ENCODE measurements around the gene NXPH3. TPM values are rescaled to one million over a fixed set of nuclear protein-coding genes. Genes with fewer than 3 reads are reported as not detected.

NXPH3 gene
- total and polyA plus RNA-seq, 2 of the 13 experiments (the other 11 are each of a cell fraction or from before 2014, with no cell fraction given), result 0.04 to 0.58 TPM

DNA sequence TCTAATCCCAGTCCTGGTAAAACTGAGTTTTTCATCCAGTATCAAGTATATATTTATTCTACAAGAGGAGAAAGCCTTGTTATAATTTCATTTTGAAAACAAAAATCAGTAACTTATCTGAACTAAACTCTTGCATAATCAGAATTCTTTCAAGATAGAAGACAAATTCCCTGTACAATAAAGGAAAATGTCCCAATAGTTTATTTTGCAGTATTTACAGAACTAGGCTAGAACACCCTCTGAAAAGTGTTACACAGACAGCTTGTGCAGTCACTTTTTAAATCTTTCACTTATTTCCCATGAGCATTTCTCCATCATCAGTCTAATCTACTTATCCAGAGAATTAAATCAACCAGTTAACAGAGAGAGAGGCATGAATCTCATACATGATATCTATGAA lies 53.8 kb downstream of the NXPH3 start:
- Histone ChIP-seq H3K27ac (ENCODE audit: extremely low read length, insufficient read depth, low read length) (no peak overlapping the region), H2AFZ (ENCODE audit: low read length) (no peak overlapping the region), H3K4me3 (replicated peaks in 1 of 3; ENCODE audit: insufficient read depth in 1 of 3, low read depth in 2 of 3, low read length in 3 of 3) (no peak overlapping the region), H3K9ac (ENCODE audit: insufficient read depth, low read depth, low read length) (no peak overlapping the region), H3K9me3 (ENCODE audit: low read length) (no peaks in the 10 kb centered on the region), H4K20me1 (ENCODE audit: insufficient read depth, low read length) (peaks cover 5% of the 10 kb centered on the region; the same call in 1 of the 2 replicates), H3K4me1 (ENCODE audit: insufficient read depth, low read length) (peaks cover 46% of the 10 kb centered on the region), H3K79me2 (ENCODE audit: insufficient read depth, low read length) (peaks cover 43% of the 10 kb centered on the region), H3K36me3 (replicated peaks in 1 of 2; ENCODE audit: control insufficient read depth in 1 of 2, insufficient read depth in 2 of 2, low read length in 2 of 2) (no peaks in the 10 kb centered on the region; a peak in 1 of 5 replicates), H3K27me3 (ENCODE audit: control insufficient read depth in 1 of 2, insufficient read depth in 2 of 2, low read length in 2 of 2) (no peaks in the 10 kb centered on the region), H3K4me2 (ENCODE audit: low read depth, low read length) (no peak overlapping the region)
- intact Hi-C loops (cut with micrococcal nuclease; ENCODE audit: unreplicated experiment), result no loop called here
- POLR2A ChIA-PET, result no interaction called here
- TF ChIP-seq CEBPB (IDR thresholded peaks at IDR 0.05; ENCODE audit: borderline replicate concordance, low read depth, low read length) (peak; percentile 41; the same call in 1 of the 2 replicates), GLI4 (CRISPR knock-in tag; IDR thresholded peaks at IDR 0.05; ENCODE audit: borderline replicate concordance) (no peak), KLF6 (CRISPR knock-in tag; IDR thresholded peaks at IDR 0.05) (no peak), ZKSCAN1 (IDR thresholded peaks at IDR 0.05; ENCODE audit: low read length) (no peak), ZNF737 (CRISPR knock-in tag; IDR thresholded peaks at IDR 0.05; ENCODE audit: borderline replicate concordance) (no peak)
- FAIRE-seq, result no peak
- CTCF ChIA-PET (ENCODE audit: low intra/inter-chr PET ratio, low total read pairs), result no interaction called here
- ATAC-seq, result no peak
- no peak for DNase-seq (ENCODE audit: low spot score)
- in situ Hi-C loops (cut with HindIII; ENCODE audit: extremely low pct_ligation_motif_present, low pct_unique_long_range_greater_than_20kb), result no loop called here
- no TSS peak for BruUV-seq (replicated peaks)

- Histone ChIP-seq H3K27ac (ENCODE audit: extremely low read length, insufficient read depth, low read length) (no peak overlapping the region), H3K9ac (ENCODE audit: insufficient read depth, low read depth, low read length) (no peak overlapping the region), H2AFZ (ENCODE audit: low read length) (no peak overlapping the region), H3K27me3 (ENCODE audit: control insufficient read depth in 1 of 2, insufficient read depth in 2 of 2, low read length in 2 of 2) (no peaks in the 10 kb centered on the region), H3K4me1 (ENCODE audit: insufficient read depth, low read length) (peaks cover 48% of the 10 kb centered on the region), H3K9me3 (ENCODE audit: low read length) (no peaks in the 10 kb centered on the region), H3K4me3 (replicated peaks in 1 of 3; ENCODE audit: insufficient read depth in 1 of 3, low read depth in 2 of 3, low read length in 3 of 3) (no peak overlapping the region), H3K79me2 (ENCODE audit: insufficient read depth, low read length) (peaks cover 43% of the 10 kb centered on the region), H3K4me2 (ENCODE audit: low read depth, low read length) (no peak overlapping the region), H3K36me3 (replicated peaks in 1 of 2; ENCODE audit: control insufficient read depth in 1 of 2, insufficient read depth in 2 of 2, low read length in 2 of 2) (no peaks in the 10 kb centered on the region; a peak in 1 of 5 replicates), H4K20me1 (ENCODE audit: insufficient read depth, low read length) (peaks cover 2% of the 10 kb centered on the region; the same call in 1 of the 2 replicates)
- CTCF ChIA-PET (ENCODE audit: low intra/inter-chr PET ratio, low total read pairs), result no interaction called here
- no TSS peak for BruUV-seq (replicated peaks)
- DNase-seq (ENCODE audit: low spot score), result no peak
- intact Hi-C loops (cut with micrococcal nuclease; ENCODE audit: unreplicated experiment), result no loop called here
- in situ Hi-C loops (cut with HindIII; ENCODE audit: extremely low pct_ligation_motif_present, low pct_unique_long_range_greater_than_20kb), result no loop called here
- POLR2A ChIA-PET, result no interaction called here
- no peak for ATAC-seq
- 98% methylated on average over 6 of the region's 6 CpGs for WGBS (ENCODE audit: low lambda C conversion rate)
- no peak for FAIRE-seq
- TF ChIP-seq ZC3H4 (CRISPR knock-in tag; IDR thresholded peaks at IDR 0.05; ENCODE audit: borderline replicate concordance), result no peak
- TF ChIP-seq RFX1 (IDR thresholded peaks at IDR 0.05), result no peak
- TF ChIP-seq, protein P1, sequence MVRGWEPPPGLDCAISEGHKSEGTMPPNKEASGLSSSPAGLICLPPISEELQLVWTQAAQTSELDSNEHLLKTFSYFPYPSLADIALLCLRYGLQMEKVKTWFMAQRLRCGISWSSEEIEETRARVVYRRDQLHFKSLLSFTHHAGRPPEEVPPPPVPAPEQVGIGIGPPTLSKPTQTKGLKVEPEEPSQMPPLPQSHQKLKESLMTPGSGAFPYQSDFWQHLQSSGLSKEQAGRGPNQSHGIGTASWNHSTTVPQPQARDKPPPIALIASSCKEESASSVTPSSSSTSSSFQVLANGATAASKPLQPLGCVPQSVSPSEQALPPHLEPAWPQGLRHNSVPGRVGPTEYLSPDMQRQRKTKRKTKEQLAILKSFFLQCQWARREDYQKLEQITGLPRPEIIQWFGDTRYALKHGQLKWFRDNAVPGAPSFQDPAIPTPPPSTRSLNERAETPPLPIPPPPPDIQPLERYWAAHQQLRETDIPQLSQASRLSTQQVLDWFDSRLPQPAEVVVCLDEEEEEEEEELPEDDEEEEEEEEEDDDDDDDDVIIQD (CRISPR knock-in tag; IDR thresholded peaks at IDR 0.05; ENCODE audit: low read depth), result no peak
- TF ChIP-seq PTBP1 (IDR thresholded peaks at IDR 0.05; ENCODE audit: low read depth, low read length, poor library complexity, severe bottlenecking), result no peak
- TF ChIP-seq ZNF850 (CRISPR knock-in tag; conservative IDR thresholded peaks at IDR 0.05), result no peak
- TF ChIP-seq KDM4B (CRISPR knock-in tag; IDR thresholded peaks at IDR 0.05), result no peak
- TF ChIP-seq HNF4G (IDR thresholded peaks at IDR 0.05; ENCODE audit: borderline replicate concordance, low read depth, low read length), result no peak
- TF ChIP-seq HNF4G (CRISPR knock-in tag; IDR thresholded peaks at IDR 0.05; ENCODE audit: borderline replicate concordance, low read depth), result no peak
These were observed 54.6 kb downstream of the NXPH3 start for GRCh38 chr17:49630113-49630900.

All from HepG2 (cell line).